K562 (cell line): ENCODE data around the gene MAN2A1. TPM values are rescaled to one million over a fixed set of nuclear protein-coding genes. Genes with fewer than 3 reads are reported as not detected.
A peak's percentile ranks its signal among the peaks of the same experiment; 100 is the strongest.

Source experiments
- ARID4B ChIP-seq: sonication (generic); formaldehyde crosslinking; IDR thresholded peaks from 2 replicates; pipeline ENCODE4 v1.8.0; 2022; ENCODE audit warnings: mild to moderate bottlenecking, missing genetic modification reagents
- ARNT ChIP-seq, 2 experiments: fragments of 450-650 bp; IDR thresholded peaks; 2 replicates each; pipeline ENCODE4 v1.6.1; 2016; ENCODE audit warnings: mild to moderate bottlenecking in 1 of 2
- ATF7 ChIP-seq: fragments of 450-650 bp; IDR thresholded peaks from 2 replicates; pipeline ENCODE4 v1.7.1; 2014; ENCODE audit warnings: mild to moderate bottlenecking, moderate library complexity
- BRD9 ChIP-seq: fragments of 450-650 bp; IDR thresholded peaks from 2 replicates; pipeline ENCODE4 v1.6.1; 2018; ENCODE audit warnings: low read depth; ENCODE audit not compliant: partially characterized antibody
- CREB1 ChIP-seq, 2 experiments: sonication (generic) in 1 of 2; formaldehyde crosslinking in 1 of 2; IDR thresholded peaks; 2 replicates each; pipeline versions ENCODE4 v1.6.1 to v1.8.0; 2012 to 2022; ENCODE audit warnings: inconsistent platforms in 1 of 2, mild to moderate bottlenecking in 1 of 2, missing genetic modification reagents in 1 of 2, moderate library complexity in 1 of 2
- CREM ChIP-seq: IDR thresholded peaks from 2 replicates; pipeline ENCODE4 v1.6.1; 2014; ENCODE audit warnings: antibody characterized with exemption, low read depth
- ETV1 ChIP-seq: fragments of 450-650 bp; conservative IDR thresholded peaks from 2 replicates; pipeline ENCODE4 v1.6.1; 2016; ENCODE audit warnings: missing genetic modification characterization, control low read depth, low read depth, missing compliant biosample characterization
- GTF2A2 ChIP-seq: IDR thresholded peaks from 2 replicates; pipeline ENCODE4 v1.6.1; 2016; ENCODE audit warnings: mild to moderate bottlenecking, missing genetic modification characterization, missing compliant biosample characterization
- KDM2B ChIP-seq: fragments of 250-450 bp; sonication (Bioruptor Pico); IDR thresholded peaks from 2 replicates; pipeline ENCODE4 v1.8.0; 2021; ENCODE audit warnings: mild to moderate bottlenecking, moderate library complexity
- MNT ChIP-seq, 2 experiments: fragments of 450-650 bp; conservative IDR thresholded peaks; 2 replicates each; pipeline ENCODE4 v1.6.1; 2017; ENCODE audit warnings: mild to moderate bottlenecking in 2 of 2, moderate library complexity in 2 of 2
- NFRKB ChIP-seq: fragments of 450-650 bp; IDR thresholded peaks from 2 replicates; pipeline ENCODE4 v1.6.1; 2016; ENCODE audit warnings: low read depth
- POU5F1 ChIP-seq: fragments of 150-350 bp; IDR thresholded peaks from 2 replicates; pipeline ENCODE4 v1.6.1; 2014; ENCODE audit warnings: borderline replicate concordance, low read length, low read depth, mild to moderate bottlenecking; ENCODE audit not compliant: partially characterized antibody
- SMARCA4 ChIP-seq: fragments of 450-650 bp; IDR thresholded peaks from 2 replicates; pipeline ENCODE4 v1.6.1; 2016
- TAF1 ChIP-seq: IDR thresholded peaks from 2 replicates; pipeline ENCODE4 v1.6.1; 2011; ENCODE audit warnings: mild to moderate bottlenecking, low read length, moderate library complexity; ENCODE audit not compliant: insufficient read depth, control insufficient read depth, severe bottlenecking; ENCODE audit errors: extremely low read depth
- U2AF1 ChIP-seq: fragments of 200-400 bp; formaldehyde crosslinking; optimal IDR thresholded peaks from 2 replicates; pipeline ENCODE3; 2017; ENCODE audit warnings: mild to moderate bottlenecking, low read depth, low read length, moderate library complexity
- ZNF134 ChIP-seq: fragments of 250-450 bp; sonication (Bioruptor Pico); conservative IDR thresholded peaks from 2 replicates; pipeline ENCODE4 v1.4.0; 2020
- ZNF224 ChIP-seq: sonication (generic); formaldehyde crosslinking; IDR thresholded peaks from 2 replicates; pipeline ENCODE4 v1.8.0; 2022; ENCODE audit warnings: mild to moderate bottlenecking, missing genetic modification reagents
- ZNF592 ChIP-seq: fragments of 450-650 bp; IDR thresholded peaks from 2 replicates; pipeline ENCODE4 v1.6.1; 2017; ENCODE audit warnings: antibody characterized with exemption, mild to moderate bottlenecking
- ZNF766 ChIP-seq: fragments of 200-800 bp; sonication (Bioruptor generic); conservative IDR thresholded peaks from 2 replicates; pipeline ENCODE4 v1.6.1; 2016; ENCODE audit warnings: missing genetic modification characterization, missing compliant biosample characterization
- polyA plus RNA-seq, 8 experiments: library from polyadenylated mRNA; depleted of rRNA in 4 of 8; stranded (reverse) in 5 of 8; unstranded in 3 of 8; fragments of >200 nt; fragmentation: Nextera tagmentation in 2 of 8; fragmentation: Illumina TruSeq in 1 of 8; extraction: Ambion mirVana in 2 of 8; extraction: Trizol in 1 of 8; gene quantifications; 2 replicates each; pipeline versions ENCODE4 v1.2.1 to v1.2.3, GENCODE V29; 2011 to 2014; ENCODE audit warnings: inconsistent platforms in 1 of 8, missing spikeins in 1 of 8
- total RNA-seq, 7 experiments: library from RNA; depleted of rRNA in 6 of 7; stranded (reverse); fragments of >200 nt in 6 of 7; fragmentation: Illumina TruSeq in 2 of 7; extraction: Trizol in 2 of 7; gene quantifications; 2 replicates each; pipeline versions ENCODE4 v1.2.1 to v1.2.3, GENCODE V29; 2011 to 2021; ENCODE audit warnings: low replicate concordance in 1 of 7

Gene MAN2A1
- total and polyA plus RNA-seq, 9 of the 15 experiments (the other 6 are each of a cell fraction or from before 2014, with no cell fraction given): 5.2 to 32.0 (median 19.8) TPM

GRCh38 chr5:109690975-109691574 is 1.3 kb downstream of the MAN2A1 start (continued):
- TF ChIP-seq ARID4B (no peak), ZNF766 (no peak), GTF2A2 (no peak), ZNF224 (CRISPR knock-in tag) (no peak), ETV1 (tag) (0 out of 2 replicates have a peak, but pooled peaks have one; percentile 3), U2AF1 (no peak), SMARCA4 (no peak), ZNF592 (no peak), NFRKB (no peak), ARNT (IDR thresholded peaks at IDR 0.05) (peak in 1 of 2 experiments; percentile 31; a peak in 1 of 4 replicates), ZNF134 (CRISPR knock-in tag) (no peak), CREM (peak; percentile 75), TAF1 (peak; percentile 38), BRD9 (peak; percentile 55), POU5F1 (no peak), ATF7 (peak; percentile 88), MNT (conservative IDR thresholded peaks at IDR 0.05) (peak in 1 of 2 experiments; percentile 47; a peak in 1 of 4 replicates), CREB1 (IDR thresholded peaks at IDR 0.05) (peak; percentile 41; the same call in 1 of the 2 replicates), CREB1 (CRISPR knock-in tag; IDR thresholded peaks at IDR 0.05) (no peak; the same call in 1 of the 2 replicates), KDM2B (CRISPR knock-in tag) (no peak)
